ENCODE data around the gene ZCCHC17. TPM values are rescaled to one million over a fixed set of nuclear protein-coding genes. Genes with fewer than 3 reads are reported as not detected.

Gene ZCCHC17
- total and polyA plus RNA-seq, 2 donors (not counting 3 experiments of a cell fraction or from before 2014, with no cell fraction given), result 32.0 to 41.4 TPM

- no peaks in the 10 kb centered on the region for H3K9me1 ChIP-seq (replicated peaks; ENCODE audit: control insufficient read depth, extremely low read depth, insufficient read depth, low read length)
- dilution Hi-C loops (cut with MboI; ENCODE audit: extremely low pct_ligation_motif_present, low sequenced_read_pairs) (no loop called here), intact Hi-C loops (cut with micrococcal nuclease) (no loop called here)
- no peaks in the 10 kb centered on the region for H3K79me2 ChIP-seq (ENCODE audit: control insufficient read depth, insufficient read depth, low read length)
- TF ChIP-seq POLR2A (IDR thresholded peaks at IDR 0.05; ENCODE audit: low read depth, low read length) (no peak), FOS (IDR thresholded peaks at IDR 0.05; ENCODE audit: borderline replicate concordance, insufficient read depth, low read length) (no peak), GATA2 (IDR thresholded peaks at IDR 0.05; ENCODE audit: insufficient read depth, insufficient read length, low read depth, low read length) (no peak), MYC (IDR thresholded peaks at IDR 0.05; ENCODE audit: low read depth, low read length) (no peak), CTCF (IDR thresholded peaks at IDR 0.05; ENCODE audit: extremely low read depth in 1 of 2, insufficient read depth in 1 of 2, low read depth in 1 of 2, low read length in 2 of 2) (no peak), EZH2 (IDR thresholded peaks at IDR 0.05; ENCODE audit: borderline replicate concordance, low read depth, low read length, severe bottlenecking) (no peak), MAX (IDR thresholded peaks at IDR 0.05; ENCODE audit: insufficient read depth, insufficient read length) (no peak), JUN (IDR thresholded peaks at IDR 0.05; ENCODE audit: borderline replicate concordance, insufficient read depth, insufficient read length, low read depth) (no peak), POLR2AphosphoS5 (IDR thresholded peaks at IDR 0.05; ENCODE audit: insufficient read depth, low read depth, low read length) (no peak)
- peaks cover 0 to 5% of the 10 kb centered on the region in 2 experiments for H3K36me3 ChIP-seq (ENCODE audit: control insufficient read depth in 2 of 2, extremely low read depth in 1 of 2, insufficient read depth in 2 of 2, low read length in 2 of 2)
- no peaks in the 10 kb centered on the region for H4K20me1 ChIP-seq (replicated peaks; ENCODE audit: control insufficient read depth, extremely low read depth, insufficient read depth, low read length)
- DNase-seq (ENCODE audit: low read depth, low spot score) (no peak), FAIRE-seq (no peak)
- POLR2A ChIA-PET, result no interaction called here
- no peaks in the 10 kb centered on the region for H3K27me3 ChIP-seq (ENCODE audit: control insufficient read depth in 2 of 2, insufficient read depth in 2 of 2, low read length in 2 of 2)
- no TSS peak for BruUV-seq (replicated peaks)
- no peaks in the 10 kb centered on the region for H3K4me1 ChIP-seq (ENCODE audit: control insufficient read depth, extremely low read depth, insufficient read depth, low read length)
- H3K9me3 ChIP-seq (replicated peaks; ENCODE audit: control insufficient read depth, insufficient read depth, low read length), result no peaks in the 10 kb centered on the region
- H3K27ac ChIP-seq (ENCODE audit: insufficient read depth, low read depth, low read length), result no peak overlapping the region
- H2AFZ ChIP-seq (ENCODE audit: low read depth, low read length), result no peak overlapping the region
- H3K4me3 ChIP-seq (replicated peaks in 1 of 3; ENCODE audit: insufficient read depth in 1 of 3, low read depth in 1 of 3, low read length in 3 of 3), result no peak overlapping the region
- no peak overlapping the region for H3K9ac ChIP-seq (replicated peaks; ENCODE audit: extremely low read depth, insufficient read depth, low read length)
- no peak overlapping the region for H3K4me2 ChIP-seq (ENCODE audit: insufficient read depth, low read length)
- CTCF ChIA-PET, result no interaction called here
These were observed 29.6 kb downstream of the ZCCHC17 start for GRCh38 chr1:31326461-31326860.

Data from endothelial cell of umbilical vein (primary cell).